ENCODE results near the gene OR5AU1.
A peak's percentile ranks its signal among the peaks of the same experiment; 100 is the strongest.

OR5AU1 gene

GRCh38 chr14:21200752-21201461, 45.0 kb upstream of the OR5AU1 start:
- no peak for TF ChIP-seq CTCF (conservative IDR thresholded peaks at IDR 0.05)
- TF ChIP-seq ZFX (IDR thresholded peaks at IDR 0.05): no peak
- no peak overlapping the region for H3K27ac ChIP-seq

- TF ChIP-seq CTCF (conservative IDR thresholded peaks at IDR 0.05) (no peak), ZFX (IDR thresholded peaks at IDR 0.05) (no peak)
- no peak overlapping the region for H3K27ac ChIP-seq
Measured at GRCh38 chr14:21199611-21200560, 44.0 kb upstream of the OR5AU1 start.

DNA sequence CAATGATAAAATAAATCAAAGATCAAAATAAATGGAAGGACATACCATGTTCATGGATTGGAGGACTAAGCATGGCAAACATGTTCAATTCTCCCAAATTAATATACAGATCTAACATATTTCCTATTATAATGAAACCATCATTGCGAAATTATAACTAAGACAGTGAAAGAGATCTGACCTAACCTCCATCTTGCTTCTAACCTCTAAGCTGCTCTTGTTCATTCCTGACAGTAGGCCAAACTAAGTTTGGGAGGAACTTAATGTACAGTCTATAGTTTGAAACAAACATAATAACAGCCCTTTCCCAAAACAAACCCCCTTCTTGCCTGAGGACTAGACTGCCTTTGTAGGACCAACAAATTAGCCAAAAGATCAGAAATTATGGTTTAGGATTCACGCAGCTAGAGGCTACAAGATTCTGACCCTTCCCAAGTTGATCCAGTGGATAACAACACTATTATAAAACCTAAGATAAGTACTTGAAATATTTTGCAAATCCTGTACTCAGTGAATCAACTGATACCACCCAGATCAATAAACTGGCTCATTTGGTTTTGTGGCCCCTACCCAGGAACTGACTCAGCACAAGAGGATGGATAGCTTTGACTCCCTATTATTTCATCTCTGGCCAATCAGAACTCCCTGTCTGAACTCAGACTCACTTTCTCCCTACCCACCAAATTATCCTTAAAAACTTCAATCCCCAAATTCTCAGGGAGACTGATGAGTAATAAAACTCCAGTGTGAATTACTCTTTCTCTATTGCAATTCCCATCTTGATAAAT, 41.7 kb upstream of the OR5AU1 start:
- TF ChIP-seq ZFX (IDR thresholded peaks at IDR 0.05) (no peak), CTCF (conservative IDR thresholded peaks at IDR 0.05) (no peak)
- H3K27ac ChIP-seq: no peak overlapping the region

GRCh38 chr14:21194597-21194996, 38.7 kb upstream of the OR5AU1 start:
- no peak for TF ChIP-seq ZFX (IDR thresholded peaks at IDR 0.05)
- no peak overlapping the region for H3K27ac ChIP-seq

GRCh38 chr14:21192875-21193535, 37.1 kb upstream of the OR5AU1 start:
- no peak overlapping the region for H3K27ac ChIP-seq
- TF ChIP-seq CTCF (conservative IDR thresholded peaks at IDR 0.05): no peak
- TF ChIP-seq ZFX (IDR thresholded peaks at IDR 0.05): no peak

GRCh38 chr14:21192447-21192822, 36.6 kb upstream of the OR5AU1 start:
- TF ChIP-seq ZFX (IDR thresholded peaks at IDR 0.05) (no peak), CTCF (conservative IDR thresholded peaks at IDR 0.05) (no peak)
- H3K27ac ChIP-seq: peak overlapping the region; percentile 4; the same call in 1 of the 2 replicates

- H3K27ac ChIP-seq: peak overlapping the region; percentile 4; the same call in 1 of the 2 replicates
- TF ChIP-seq ZFX (IDR thresholded peaks at IDR 0.05): no peak
Measured at GRCh38 chr14:21191809-21192446, 36.1 kb upstream of the OR5AU1 start.
